Measurements from ENCODE around the gene JPH3. TPM values are rescaled to one million over a fixed set of nuclear protein-coding genes. Genes with fewer than 3 reads are reported as not detected.
A peak's percentile ranks its signal among the peaks of the same experiment; 100 is the strongest.

JPH3 gene
- total RNA-seq, 1 experiment from 2014 or later, result 39.0 TPM

- no peak for TF ChIP-seq MAX (CRISPR knock-in tag; IDR thresholded peaks at IDR 0.05)
- no peak for TF ChIP-seq ZNF121 (CRISPR knock-in tag; IDR thresholded peaks at IDR 0.05)
- no peak for TF ChIP-seq PRDM15 (CRISPR knock-in tag; IDR thresholded peaks at IDR 0.05)
Measured at GRCh38 chr16:87579691-87580090, 22.6 kb upstream of the JPH3 start (continued).

- TF ChIP-seq NR1H2 (CRISPR knock-in tag; IDR thresholded peaks at IDR 0.05) (no peak), MLX (CRISPR knock-in tag; IDR thresholded peaks at IDR 0.05) (no peak), E2F1 (CRISPR knock-in tag; IDR thresholded peaks at IDR 0.05) (no peak), ZMAT4 (CRISPR knock-in tag; IDR thresholded peaks at IDR 0.05) (no peak), ZNF396 (CRISPR knock-in tag; IDR thresholded peaks at IDR 0.05; ENCODE audit: borderline replicate concordance) (no peak)
- TF ChIP-seq, protein P1, sequence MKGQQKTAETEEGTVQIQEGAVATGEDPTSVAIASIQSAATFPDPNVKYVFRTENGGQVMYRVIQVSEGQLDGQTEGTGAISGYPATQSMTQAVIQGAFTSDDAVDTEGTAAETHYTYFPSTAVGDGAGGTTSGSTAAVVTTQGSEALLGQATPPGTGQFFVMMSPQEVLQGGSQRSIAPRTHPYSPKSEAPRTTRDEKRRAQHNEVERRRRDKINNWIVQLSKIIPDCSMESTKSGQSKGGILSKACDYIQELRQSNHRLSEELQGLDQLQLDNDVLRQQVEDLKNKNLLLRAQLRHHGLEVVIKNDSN (CRISPR knock-in tag; IDR thresholded peaks at IDR 0.05), result 0 out of 2 replicates have a peak, but pooled peaks have one; percentile 43
- TF ChIP-seq, protein P2, sequence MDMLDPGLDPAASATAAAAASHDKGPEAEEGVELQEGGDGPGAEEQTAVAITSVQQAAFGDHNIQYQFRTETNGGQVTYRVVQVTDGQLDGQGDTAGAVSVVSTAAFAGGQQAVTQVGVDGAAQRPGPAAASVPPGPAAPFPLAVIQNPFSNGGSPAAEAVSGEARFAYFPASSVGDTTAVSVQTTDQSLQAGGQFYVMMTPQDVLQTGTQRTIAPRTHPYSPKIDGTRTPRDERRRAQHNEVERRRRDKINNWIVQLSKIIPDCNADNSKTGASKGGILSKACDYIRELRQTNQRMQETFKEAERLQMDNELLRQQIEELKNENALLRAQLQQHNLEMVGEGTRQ (CRISPR knock-in tag; IDR thresholded peaks at IDR 0.05), result peak; percentile 77
- TF ChIP-seq, protein P3, sequence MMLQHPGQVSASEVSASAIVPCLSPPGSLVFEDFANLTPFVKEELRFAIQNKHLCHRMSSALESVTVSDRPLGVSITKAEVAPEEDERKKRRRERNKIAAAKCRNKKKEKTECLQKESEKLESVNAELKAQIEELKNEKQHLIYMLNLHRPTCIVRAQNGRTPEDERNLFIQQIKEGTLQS (CRISPR knock-in tag; conservative IDR thresholded peaks at IDR 0.05), result no peak
- no peaks in the 10 kb centered on the region for H3K36me3 Mint-ChIP-seq
- no peak for DNase-seq (ENCODE audit: low spot score)
- ATAC-seq, result no peak
- peaks cover 26% of the 10 kb centered on the region for H3K4me1 Mint-ChIP-seq
- H3K4me3 Mint-ChIP-seq, result no peak overlapping the region
- CTCF ChIA-PET, result interaction anchor here (3.3 to 11.5 kb wide), 2 partner anchors 9 to 55 kb away, joined by 44 to 235 read pairs; no protein-coding TSS in a partner anchor
- H3K27me3 Mint-ChIP-seq (ENCODE audit: low read depth), result no peaks in the 10 kb centered on the region
- POLR2A ChIA-PET, result no interaction called here
- no peak overlapping the region for H3K27ac Mint-ChIP-seq
- H3K9me3 Mint-ChIP-seq, result peaks cover 6% of the 10 kb centered on the region
Measured at GRCh38 chr16:87580855-87581261, 21.4 kb upstream of the JPH3 start.

DNA sequence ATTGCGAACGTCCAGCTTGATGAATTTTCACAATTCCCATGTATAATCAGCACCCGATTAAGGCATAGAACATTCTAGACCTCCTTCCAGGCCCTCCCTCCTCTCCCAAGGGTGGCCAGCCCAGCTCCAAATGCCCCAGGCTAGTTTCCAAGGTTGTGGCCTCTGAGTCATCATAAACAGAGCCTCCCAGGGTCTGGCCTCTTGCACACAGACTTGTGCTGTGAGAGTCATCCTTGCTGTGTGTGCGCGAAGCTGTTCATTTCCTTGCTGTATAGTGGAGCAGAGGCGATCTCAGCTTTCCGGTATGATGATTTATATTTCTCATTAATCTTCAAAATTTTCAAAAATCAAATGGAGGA, 20.5 kb upstream of the JPH3 start:
- Mint-ChIP-seq H3K27me3 (ENCODE audit: low read depth) (no peaks in the 10 kb centered on the region), H3K9me3 (peaks cover 6% of the 10 kb centered on the region), H3K27ac (0 out of 2 replicates have a peak overlapping the region, but pooled peaks have one; percentile 9), H3K4me1 (peaks cover 22% of the 10 kb centered on the region), H3K4me3 (no peak overlapping the region), H3K36me3 (no peaks in the 10 kb centered on the region)
- ChIA-PET POLR2A (no interaction called here), CTCF (interaction anchor here (1.2 to 11.5 kb wide), 4 partner anchors 10 to 120 kb away, joined by 5 to 235 read pairs (median 25); no protein-coding TSS in a partner anchor)
- ATAC-seq (no peak), DNase-seq (ENCODE audit: low spot score) (no peak)
- TF ChIP-seq EMX1 (CRISPR knock-in tag; IDR thresholded peaks at IDR 0.05), result no peak
- TF ChIP-seq ZBTB21 (CRISPR knock-in tag; IDR thresholded peaks at IDR 0.05; ENCODE audit: borderline replicate concordance), result no peak
- no peak for TF ChIP-seq ZNF219 (CRISPR knock-in tag; IDR thresholded peaks at IDR 0.05; ENCODE audit: borderline replicate concordance)
- no peak for TF ChIP-seq RELA (CRISPR knock-in tag; IDR thresholded peaks at IDR 0.05; ENCODE audit: borderline replicate concordance)
- TF ChIP-seq ESRRA (CRISPR knock-in tag; IDR thresholded peaks at IDR 0.05; ENCODE audit: borderline replicate concordance), result no peak
- TF ChIP-seq ZNF423 (CRISPR knock-in tag; IDR thresholded peaks at IDR 0.05), result no peak
- TF ChIP-seq ARID4B (CRISPR knock-in tag; IDR thresholded peaks at IDR 0.05; ENCODE audit: borderline replicate concordance), result no peak
- no peak for TF ChIP-seq NFYB (CRISPR knock-in tag; conservative IDR thresholded peaks at IDR 0.05; ENCODE audit: low read depth)
- TF ChIP-seq GABPB1 (CRISPR knock-in tag; IDR thresholded peaks at IDR 0.05), result no peak
- TF ChIP-seq ZNF416 (CRISPR knock-in tag; IDR thresholded peaks at IDR 0.05), result no peak
- no peak for TF ChIP-seq PRRX2 (CRISPR knock-in tag; IDR thresholded peaks at IDR 0.05)
